CMK (cell line): ENCODE measurements around the gene IL18.
"Not testable (repeated sequence)": the region's sequence is repeated elsewhere in the genome, so short reads cannot be mapped to it uniquely, and the experiment has no call there.

Experiments
- DNase-seq: peaks from one replicate; pipeline ENCODE4 v3.0.0-alpha.2; 2010; ENCODE audit warnings: low read depth

The IL18 gene

GRCh38 chr11:112167145-112167544 is 3.3 kb upstream of the IL18 start, which contains the start of gene TEX12:
TSS of gene TEX12 (plus strand) at chr11:112167372. CDS start at chr11:112169269, 1,897 bp downstream.
- no peak for DNase-seq

DNA sequence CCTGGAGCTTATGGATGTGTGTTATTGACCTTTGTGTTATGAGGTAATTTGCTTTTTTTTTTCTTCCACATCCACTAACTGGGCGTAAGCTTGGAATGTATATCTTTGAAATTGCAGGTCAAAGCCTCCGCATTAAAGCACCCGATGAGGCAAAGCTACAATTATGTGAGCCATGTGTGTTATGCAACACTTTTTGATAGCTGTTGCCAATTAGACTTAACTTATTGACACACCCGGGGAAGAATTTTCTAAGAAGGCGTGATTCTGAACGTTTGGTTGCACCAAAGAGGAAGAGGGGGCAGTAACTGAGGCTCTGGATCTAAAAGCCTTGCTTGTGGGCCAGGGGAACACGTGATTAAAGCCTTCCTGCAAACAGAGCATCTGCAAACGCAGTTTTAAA is 2.7 kb upstream of the IL18 start:
- DNase-seq = no peak

DNA sequence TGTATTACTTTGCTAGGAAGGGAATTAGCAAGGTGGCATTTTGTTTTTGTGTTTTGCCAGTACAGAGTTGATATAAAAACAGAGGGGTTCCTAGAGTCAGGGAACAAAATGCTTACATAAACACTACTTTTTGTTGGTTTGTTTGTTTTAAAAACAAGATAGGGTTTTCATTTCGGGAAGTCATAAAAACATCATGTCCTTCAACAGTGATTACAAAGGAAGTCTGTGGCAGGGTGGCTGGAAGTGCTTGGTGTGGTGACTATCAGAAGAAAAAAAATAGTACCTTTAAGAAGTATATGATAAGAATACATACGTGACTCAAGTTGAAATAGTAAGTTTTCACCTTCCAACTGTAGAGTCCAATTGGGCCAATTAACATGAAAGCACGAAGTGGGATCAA is 1.2 kb upstream of the IL18 start:
- no peak for DNase-seq

DNA sequence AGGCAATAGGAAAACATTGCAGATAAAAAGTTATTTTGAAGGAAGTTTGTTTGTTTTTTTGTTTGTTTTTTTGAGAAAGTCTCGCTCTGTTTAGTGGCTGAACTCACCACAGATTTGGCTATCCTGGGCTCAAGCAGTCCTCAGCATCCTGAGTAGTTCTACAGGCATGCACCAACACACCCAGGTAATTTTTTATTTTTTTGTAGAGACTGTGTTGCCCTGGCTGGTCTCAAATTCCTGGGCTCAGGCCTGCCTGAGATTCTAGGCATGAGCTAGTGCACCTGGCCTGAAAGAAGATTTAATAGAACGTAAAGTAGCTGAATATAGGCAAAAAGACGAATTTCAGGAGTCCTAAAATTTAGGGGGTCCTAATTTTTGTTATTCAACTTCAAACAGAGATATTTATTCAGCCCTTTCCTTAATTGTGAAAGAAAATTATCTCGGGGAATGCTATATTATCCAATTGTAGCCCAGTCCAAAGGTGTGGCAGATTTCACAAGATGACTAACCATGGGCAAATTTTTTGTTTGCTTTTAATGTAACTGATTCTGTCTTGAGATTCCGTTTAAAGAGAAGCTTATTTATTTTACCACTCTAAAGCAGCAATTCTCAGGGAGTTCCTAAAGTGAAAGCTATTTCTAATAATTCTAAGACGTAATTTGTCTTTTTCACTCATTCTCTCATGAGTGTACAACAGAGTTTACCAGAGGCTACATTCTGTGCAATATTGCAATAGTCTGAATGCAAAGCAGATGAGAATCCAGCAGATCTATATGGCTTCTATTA is 940 bp downstream of the IL18 start:
- no peak for DNase-seq

GRCh38 chr11:112162200-112162599 is 1.7 kb downstream of the IL18 start:
- DNase-seq = not testable (repeated sequence)

- DNase-seq = no peak
Observed at GRCh38 chr11:112161012-112161411, 2.9 kb downstream of the IL18 start.

GRCh38 chr11:112160091-112160848 is 3.6 kb downstream of the IL18 start:
- DNase-seq = no peak

GRCh38 chr11:112159098-112160065 is 4.5 kb downstream of the IL18 start:
- no peak for DNase-seq

DNA sequence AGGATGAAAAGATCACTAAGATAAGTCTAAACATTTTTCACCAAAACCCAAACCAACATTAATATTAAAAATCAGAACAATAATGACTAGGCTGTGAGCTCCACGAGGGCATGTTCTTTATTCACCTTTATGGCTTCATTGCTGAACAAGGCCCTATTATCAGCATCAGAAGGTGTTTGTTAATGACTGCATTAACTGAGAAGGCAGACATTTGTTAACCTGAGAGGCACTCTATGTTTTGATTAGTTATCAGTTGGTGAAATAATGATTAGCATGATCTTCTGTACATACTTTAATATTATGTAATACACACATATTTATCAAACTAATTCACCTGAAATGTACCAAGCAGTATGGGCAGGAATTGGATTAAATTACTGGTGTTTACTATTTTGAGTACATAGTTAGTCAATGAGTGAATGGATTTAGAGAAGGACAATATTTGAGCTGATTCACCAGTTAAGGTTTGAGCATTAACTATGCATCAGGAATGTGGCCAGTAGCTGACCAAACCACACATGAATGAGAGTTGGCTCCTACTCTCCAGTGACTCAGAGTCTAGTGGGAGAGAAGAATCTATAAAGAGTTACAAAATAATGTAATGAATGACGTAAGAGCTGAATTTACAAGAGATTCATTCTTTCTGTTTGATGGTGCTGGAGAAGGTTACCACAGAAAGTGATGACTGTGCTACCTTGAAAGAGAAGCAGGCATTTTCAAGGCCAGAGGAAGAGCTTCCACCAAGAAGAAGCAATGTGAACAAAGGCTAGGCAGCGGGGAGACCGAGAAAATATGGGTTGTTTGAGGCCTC is 6.7 kb downstream of the IL18 start:
- no peak for DNase-seq

DNA sequence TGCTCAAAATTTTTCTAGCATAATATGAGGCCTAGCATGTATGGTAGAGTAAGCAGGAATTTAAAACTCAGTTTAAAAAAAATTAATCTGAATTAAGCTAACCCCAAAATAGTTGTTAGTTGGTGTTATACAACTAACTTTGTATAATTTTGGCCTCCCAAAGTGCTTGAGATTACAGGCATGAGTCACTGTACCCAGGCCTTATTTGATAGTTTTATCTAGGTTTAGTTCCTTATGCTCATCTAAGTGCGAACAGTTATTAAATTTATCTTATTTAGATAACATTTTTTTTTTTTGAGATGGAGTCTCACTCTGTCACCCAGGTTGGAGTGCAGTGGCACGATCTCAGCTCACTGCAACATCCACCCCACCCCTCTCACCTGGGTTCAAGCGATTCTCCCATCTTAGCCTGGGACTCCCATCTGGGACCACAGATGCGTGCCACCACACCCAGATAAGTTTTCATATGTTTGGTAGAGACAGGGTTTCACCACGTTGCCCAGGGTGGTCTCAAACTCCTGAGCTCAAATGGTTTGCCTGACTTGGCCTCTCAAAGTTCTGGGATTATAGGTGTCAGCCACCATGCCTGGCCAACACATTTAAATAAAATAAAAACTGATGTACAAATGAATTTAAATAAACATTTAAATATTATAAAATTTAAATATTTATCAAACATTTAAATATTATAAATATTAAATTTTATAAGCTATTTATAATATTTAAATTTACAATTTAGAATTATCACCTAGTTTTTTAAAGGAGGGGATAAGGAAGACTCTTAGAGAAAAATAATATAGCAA is 7.5 kb downstream of the IL18 start:
- no peak for DNase-seq

DNA sequence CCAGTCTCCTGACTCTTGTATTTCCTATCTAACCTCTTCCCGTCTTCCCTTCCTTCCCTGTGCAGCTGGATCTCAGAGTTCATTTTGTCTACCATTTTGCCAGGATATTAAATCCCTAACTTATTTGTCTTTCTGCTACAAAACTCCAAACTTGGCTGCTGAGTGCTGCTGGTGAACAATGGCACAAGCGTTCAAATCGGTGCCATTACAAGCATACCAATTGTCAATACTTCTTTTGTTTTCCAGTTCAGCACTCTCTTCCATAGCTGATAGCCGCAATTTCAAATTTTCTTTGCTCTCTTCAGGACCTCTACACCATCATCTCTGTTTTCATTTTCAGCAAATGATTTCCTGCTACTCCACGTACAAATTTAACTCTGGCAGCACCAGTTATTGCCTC is 13.4 kb downstream of the IL18 start:
- no peak for DNase-seq

GRCh38 chr11:112143597-112143996 is 20.3 kb downstream of the IL18 start:
- no peak for DNase-seq

- DNase-seq = no peak
Observed at GRCh38 chr11:112134473-112134872, 29.4 kb downstream of the IL18 start.

DNA sequence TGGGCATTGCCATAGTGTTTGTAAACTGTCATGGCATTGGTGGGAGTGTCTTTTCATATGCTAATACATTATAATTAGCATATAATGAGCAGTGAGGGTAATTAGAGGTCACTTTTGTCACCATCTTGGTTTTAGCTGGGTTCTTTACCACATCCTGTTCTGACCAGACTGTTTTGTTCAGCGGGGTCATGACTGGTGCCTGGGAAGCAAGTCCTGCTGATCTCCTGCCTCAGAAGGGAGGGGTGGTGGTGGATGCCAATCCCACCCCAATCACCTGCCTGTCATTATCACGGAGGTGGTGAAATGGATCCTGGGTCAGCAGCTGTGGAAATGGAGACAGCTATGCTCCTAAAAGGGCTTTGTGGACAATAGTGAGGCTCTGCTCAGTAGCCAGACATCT is 31.2 kb downstream of the IL18 start:
- peak; percentile 4 for DNase-seq

DNA sequence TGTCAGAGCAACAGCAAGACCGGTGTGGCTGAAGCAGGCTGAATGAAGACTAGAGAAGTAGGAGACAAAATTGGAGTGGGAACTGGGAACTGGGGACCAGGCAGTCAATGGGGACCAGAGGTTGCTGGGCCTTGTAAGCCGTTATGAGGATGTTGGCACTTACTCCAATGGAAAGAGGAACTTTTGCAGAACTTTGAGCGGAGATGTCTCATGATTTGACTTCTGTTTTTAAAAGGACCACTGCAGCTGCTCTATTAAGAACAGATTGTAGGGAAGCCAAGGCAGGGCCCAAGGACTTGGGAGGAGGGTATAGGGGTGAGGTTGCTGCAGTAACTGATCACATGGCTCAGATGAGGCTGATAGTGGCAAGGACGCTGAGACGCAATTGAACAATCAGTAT is 34.2 kb downstream of the IL18 start:
- DNase-seq = no peak

DNA sequence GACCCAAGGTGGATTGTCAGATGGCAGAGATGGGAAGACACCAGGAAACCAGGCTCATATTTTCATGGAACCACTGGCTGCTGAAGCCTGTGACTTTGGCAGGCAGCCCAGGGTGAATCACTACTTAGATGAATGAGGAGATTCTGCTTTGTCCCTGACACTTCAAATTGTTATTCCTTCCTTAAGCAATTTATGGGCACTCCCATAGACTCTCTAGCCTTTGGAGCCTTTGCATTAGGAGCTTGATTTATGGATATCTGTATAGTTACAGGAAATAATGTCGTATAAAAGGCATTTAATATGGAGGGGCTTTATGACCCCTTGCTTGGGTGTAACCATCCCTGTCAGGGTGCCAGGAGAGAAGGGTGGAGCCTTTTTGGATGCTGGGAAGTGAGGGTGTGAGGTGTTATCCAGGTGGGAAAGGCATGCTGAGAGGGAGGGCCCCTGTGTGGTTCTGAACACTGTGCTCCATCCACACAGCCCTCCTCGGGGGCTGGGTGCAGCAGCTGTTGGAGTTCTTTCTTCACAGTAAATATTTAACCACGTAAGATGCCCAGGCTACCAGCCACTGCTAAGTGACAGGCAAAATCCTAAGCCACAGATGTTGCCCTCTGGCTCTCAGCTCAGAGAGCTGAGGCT is 35.3 kb downstream of the IL18 start:
- DNase-seq = no peak

- no peak for DNase-seq
Observed at GRCh38 chr11:112127056-112127455, 36.8 kb downstream of the IL18 start.

DNA sequence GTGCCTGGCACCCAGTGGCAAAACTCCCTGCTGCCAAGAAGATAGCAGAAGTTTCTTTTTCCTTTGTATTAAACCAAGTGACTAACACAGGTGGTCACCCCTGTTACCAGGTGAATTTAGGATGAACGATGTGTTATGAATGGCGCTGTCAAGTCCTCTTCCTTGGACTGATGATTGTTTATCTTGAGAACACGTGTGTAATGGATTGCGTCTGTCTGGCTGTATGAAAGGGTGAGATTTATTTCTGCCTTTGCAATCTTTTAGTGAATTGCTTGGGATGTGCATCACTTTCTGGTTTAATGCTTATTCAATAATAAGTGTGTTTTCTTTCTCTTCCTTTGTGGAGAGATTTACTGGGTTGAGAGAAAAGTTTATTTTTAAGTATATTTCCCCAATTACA is 40.8 kb downstream of the IL18 start:
- no peak for DNase-seq

DNA sequence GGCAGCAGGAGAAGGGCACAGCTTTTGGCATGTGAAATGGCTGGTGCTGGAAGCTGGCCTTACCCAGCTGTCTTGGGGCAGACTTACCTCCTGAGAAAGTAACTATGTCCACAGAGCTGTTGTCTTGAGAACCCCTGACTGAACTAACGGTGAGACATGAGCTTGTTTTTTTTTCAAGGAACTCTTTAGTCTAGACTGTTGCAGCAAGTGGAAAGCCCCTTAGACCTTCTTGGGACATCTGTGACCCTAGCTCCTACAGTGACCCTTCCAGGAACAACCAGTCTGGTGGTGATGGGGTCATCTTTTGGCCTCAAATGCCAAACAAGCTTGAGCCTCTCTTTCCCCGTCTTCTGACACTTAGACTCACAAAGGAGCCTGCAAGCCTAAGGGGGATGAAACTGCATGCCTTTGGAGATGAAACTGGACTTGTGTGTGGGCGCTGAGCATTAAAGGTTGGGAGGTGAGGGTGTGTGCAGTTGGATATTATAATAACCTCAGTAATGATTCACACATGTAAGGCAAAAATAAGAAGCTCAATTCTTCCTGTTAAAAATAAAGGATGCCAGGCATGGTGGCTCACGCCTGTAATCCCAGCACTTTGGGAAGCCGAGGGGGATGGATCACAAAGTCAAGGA is 41.8 kb downstream of the IL18 start:
- DNase-seq = no peak

- DNase-seq = no peak
Observed at GRCh38 chr11:112118176-112118575, 45.7 kb downstream of the IL18 start.
